MM.1S (cell line): Measurements from ENCODE around the gene VEZT.

Experiments used
- EZH2 ChIP-seq: fragments of 300-600 bp; sonication (generic); optimal IDR thresholded peaks from 2 replicates; pipeline ENCODE3; 2017; ENCODE audit warnings: low read depth, mild to moderate bottlenecking, antibody characterized with exemption, low read length, mixed read lengths
- EZH2phosphoT487 ChIP-seq: fragments of 300-600 bp; sonication (generic); IDR thresholded peaks from 2 replicates; pipeline ENCODE4 v1.6.1; 2018; ENCODE audit warnings: antibody characterized with exemption, low read length
- TF ChIP-seq, protein P1 (sequence below): fragments of 300-600 bp; sonication (generic); IDR thresholded peaks from 2 replicates; pipeline ENCODE4 v1.5.1; 2016; ENCODE audit warnings: antibody characterized with exemption, low read length, mixed read lengths

GRCh38 chr12:95201056-95201670, 16.4 kb upstream of the VEZT start:
- TF ChIP-seq EZH2 (no peak), EZH2phosphoT487 (no peak)
- TF ChIP-seq, protein P1, sequence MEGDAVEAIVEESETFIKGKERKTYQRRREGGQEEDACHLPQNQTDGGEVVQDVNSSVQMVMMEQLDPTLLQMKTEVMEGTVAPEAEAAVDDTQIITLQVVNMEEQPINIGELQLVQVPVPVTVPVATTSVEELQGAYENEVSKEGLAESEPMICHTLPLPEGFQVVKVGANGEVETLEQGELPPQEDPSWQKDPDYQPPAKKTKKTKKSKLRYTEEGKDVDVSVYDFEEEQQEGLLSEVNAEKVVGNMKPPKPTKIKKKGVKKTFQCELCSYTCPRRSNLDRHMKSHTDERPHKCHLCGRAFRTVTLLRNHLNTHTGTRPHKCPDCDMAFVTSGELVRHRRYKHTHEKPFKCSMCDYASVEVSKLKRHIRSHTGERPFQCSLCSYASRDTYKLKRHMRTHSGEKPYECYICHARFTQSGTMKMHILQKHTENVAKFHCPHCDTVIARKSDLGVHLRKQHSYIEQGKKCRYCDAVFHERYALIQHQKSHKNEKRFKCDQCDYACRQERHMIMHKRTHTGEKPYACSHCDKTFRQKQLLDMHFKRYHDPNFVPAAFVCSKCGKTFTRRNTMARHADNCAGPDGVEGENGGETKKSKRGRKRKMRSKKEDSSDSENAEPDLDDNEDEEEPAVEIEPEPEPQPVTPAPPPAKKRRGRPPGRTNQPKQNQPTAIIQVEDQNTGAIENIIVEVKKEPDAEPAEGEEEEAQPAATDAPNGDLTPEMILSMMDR: no peak
